ENCODE measurements around the gene RBP2. TPM values are rescaled to one million over a fixed set of nuclear protein-coding genes. Genes with fewer than 3 reads are reported as not detected.

The RBP2 gene
- total RNA-seq, 2 experiments from 2014 or later: not detected

GRCh38 chr3:139514741-139515140, 38.4 kb upstream of the RBP2 start:
- H3K36me3 Mint-ChIP-seq: no peaks in the 10 kb centered on the region
- no peaks in the 10 kb centered on the region for H3K27me3 Mint-ChIP-seq
- DNase-seq: no peak
- H3K4me1 Mint-ChIP-seq (ENCODE audit: low read depth): no peaks in the 10 kb centered on the region
- H3K4me3 Mint-ChIP-seq: no peak overlapping the region
- CTCF ChIA-PET: no interaction called here
- no peaks in the 10 kb centered on the region for H3K9me3 Mint-ChIP-seq
- H3K27ac Mint-ChIP-seq: no peak overlapping the region
- POLR2A ChIA-PET: no interaction called here
- intact Hi-C loops (cut with micrococcal nuclease): no loop called here

GRCh38 chr3:139509631-139510030, 33.3 kb upstream of the RBP2 start:
- Mint-ChIP-seq H3K4me1 (ENCODE audit: low read depth) (no peaks in the 10 kb centered on the region), H3K36me3 (no peaks in the 10 kb centered on the region), H3K27me3 (no peaks in the 10 kb centered on the region), H3K27ac (no peak overlapping the region), H3K4me3 (no peak overlapping the region), H3K9me3 (no peaks in the 10 kb centered on the region)
- intact Hi-C loops (cut with micrococcal nuclease): no loop called here
- ChIA-PET POLR2A (no interaction called here), CTCF (no interaction called here)
- no peak for DNase-seq

GRCh38 chr3:139506766-139507165, 30.4 kb upstream of the RBP2 start:
- Mint-ChIP-seq H3K9me3 (no peaks in the 10 kb centered on the region), H3K36me3 (no peaks in the 10 kb centered on the region), H3K4me3 (no peak overlapping the region), H3K4me1 (ENCODE audit: low read depth) (no peaks in the 10 kb centered on the region), H3K27me3 (no peaks in the 10 kb centered on the region), H3K27ac (no peak overlapping the region)
- POLR2A ChIA-PET: no interaction called here
- CTCF ChIA-PET: no interaction called here
- intact Hi-C loops (cut with micrococcal nuclease): no loop called here
- DNase-seq: no peak

GRCh38 chr3:139505829-139506386, 29.6 kb upstream of the RBP2 start:
- Mint-ChIP-seq H3K36me3 (no peaks in the 10 kb centered on the region), H3K4me1 (ENCODE audit: low read depth) (no peaks in the 10 kb centered on the region)
- POLR2A ChIA-PET: no interaction called here

GRCh38 chr3:139499536-139499935, 23.2 kb upstream of the RBP2 start:
- H3K27ac Mint-ChIP-seq: no peak overlapping the region
- DNase-seq: no peak
- no peak overlapping the region for H3K4me3 Mint-ChIP-seq
- H3K9me3 Mint-ChIP-seq: peaks cover 17% of the 10 kb centered on the region
- no peaks in the 10 kb centered on the region for H3K4me1 Mint-ChIP-seq (ENCODE audit: low read depth)
- H3K27me3 Mint-ChIP-seq: no peaks in the 10 kb centered on the region
- ChIA-PET POLR2A (no interaction called here), CTCF (interaction anchor here (1.0 kb wide), 1 partner anchor 72 kb away, joined by 3 read pairs; no protein-coding TSS in a partner anchor)
- intact Hi-C loops (cut with micrococcal nuclease): no loop called here
- peaks cover 5% of the 10 kb centered on the region for H3K36me3 Mint-ChIP-seq

More at GRCh38 chr3:139505829-139506386, 29.6 kb upstream of the RBP2 start:
- CTCF ChIA-PET: interaction anchor here (0.7 kb wide), 1 partner anchor 109 kb away, joined by 3 read pairs; no protein-coding TSS in a partner anchor
- intact Hi-C loops (cut with micrococcal nuclease): no loop called here
- Mint-ChIP-seq H3K27ac (no peak overlapping the region), H3K9me3 (no peaks in the 10 kb centered on the region), H3K27me3 (no peaks in the 10 kb centered on the region), H3K4me3 (no peak overlapping the region)
- DNase-seq: no peak

GRCh38 chr3:139493826-139494385, 17.6 kb upstream of the RBP2 start:
- peaks cover 10% of the 10 kb centered on the region for H3K36me3 Mint-ChIP-seq
- H3K4me1 Mint-ChIP-seq (ENCODE audit: low read depth): no peaks in the 10 kb centered on the region
- intact Hi-C loops (cut with micrococcal nuclease): no loop called here
- no peak for DNase-seq
- no peaks in the 10 kb centered on the region for H3K27me3 Mint-ChIP-seq
- no peak overlapping the region for H3K4me3 Mint-ChIP-seq
- peaks cover 28% of the 10 kb centered on the region for H3K9me3 Mint-ChIP-seq
- ChIA-PET CTCF (no interaction called here), POLR2A (no interaction called here)
- H3K27ac Mint-ChIP-seq: no peak overlapping the region

GRCh38 chr3:139491966-139492365, 15.7 kb upstream of the RBP2 start:
- H3K4me3 Mint-ChIP-seq: no peak overlapping the region
- no peak overlapping the region for H3K27ac Mint-ChIP-seq
- H3K27me3 Mint-ChIP-seq: no peaks in the 10 kb centered on the region
- ChIA-PET POLR2A (no interaction called here), CTCF (no interaction called here)
- H3K9me3 Mint-ChIP-seq: peaks cover 33% of the 10 kb centered on the region
- intact Hi-C loops (cut with micrococcal nuclease): no loop called here
- peaks cover 13% of the 10 kb centered on the region for H3K36me3 Mint-ChIP-seq
- no peaks in the 10 kb centered on the region for H3K4me1 Mint-ChIP-seq (ENCODE audit: low read depth)
- no peak for DNase-seq

GRCh38 chr3:139491027-139491700, 14.8 kb upstream of the RBP2 start:
- intact Hi-C loops (cut with micrococcal nuclease): no loop called here
- H3K27me3 Mint-ChIP-seq: no peaks in the 10 kb centered on the region
- H3K4me1 Mint-ChIP-seq (ENCODE audit: low read depth): no peaks in the 10 kb centered on the region
- POLR2A ChIA-PET: no interaction called here
- H3K36me3 Mint-ChIP-seq: peaks cover 11% of the 10 kb centered on the region
- H3K27ac Mint-ChIP-seq: no peak overlapping the region
- H3K4me3 Mint-ChIP-seq: no peak overlapping the region
- no peak for DNase-seq
- CTCF ChIA-PET: no interaction called here
- peaks cover 28% of the 10 kb centered on the region for H3K9me3 Mint-ChIP-seq

- DNase-seq: no peak
- CTCF ChIA-PET: no interaction called here
- no peaks in the 10 kb centered on the region for H3K36me3 Mint-ChIP-seq
- no peak overlapping the region for H3K27ac Mint-ChIP-seq
- no peak overlapping the region for H3K4me3 Mint-ChIP-seq
- intact Hi-C loops (cut with micrococcal nuclease): loop anchor here (5.0 kb wide), 1 partner anchor 435 kb away; no protein-coding TSS in a partner anchor
- H3K4me1 Mint-ChIP-seq (ENCODE audit: low read depth): no peaks in the 10 kb centered on the region
- H3K9me3 Mint-ChIP-seq: no peaks in the 10 kb centered on the region
- no peaks in the 10 kb centered on the region for H3K27me3 Mint-ChIP-seq
- POLR2A ChIA-PET: no interaction called here
Measured at GRCh38 chr3:139482206-139482605, 5.9 kb upstream of the RBP2 start.

GRCh38 chr3:139481116-139481515, 4.8 kb upstream of the RBP2 start:
- Mint-ChIP-seq H3K9me3 (no peaks in the 10 kb centered on the region), H3K4me1 (ENCODE audit: low read depth) (no peaks in the 10 kb centered on the region), H3K36me3 (no peaks in the 10 kb centered on the region), H3K27ac (no peak overlapping the region), H3K27me3 (no peaks in the 10 kb centered on the region), H3K4me3 (no peak overlapping the region)
- CTCF ChIA-PET: no interaction called here
- no peak for DNase-seq
- intact Hi-C loops (cut with micrococcal nuclease): loop anchor here (5.0 kb wide), 1 partner anchor 436 kb away; no protein-coding TSS in a partner anchor
- POLR2A ChIA-PET: no interaction called here

DNA sequence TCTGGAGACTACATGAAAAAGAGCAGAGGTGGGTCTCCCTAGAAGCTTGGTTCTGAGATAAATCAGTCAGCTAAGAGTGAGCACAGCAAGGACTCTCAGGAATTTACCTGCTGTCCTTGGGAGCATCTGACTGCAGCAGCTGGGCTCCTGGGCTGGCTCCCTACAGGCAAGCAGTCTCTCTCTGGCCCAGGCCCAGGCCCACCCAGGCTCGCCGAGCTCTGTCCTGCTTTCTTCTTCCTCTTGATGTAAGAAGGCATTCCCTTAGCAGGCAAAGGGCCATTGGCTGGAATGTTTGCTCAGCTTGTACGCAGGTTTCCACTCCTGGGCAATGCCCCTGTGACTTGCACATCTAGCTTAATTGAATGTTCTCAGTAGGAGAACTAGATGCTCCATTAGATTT, 4.3 kb upstream of the RBP2 start:
- Mint-ChIP-seq H3K27ac (no peak overlapping the region), H3K4me3 (no peak overlapping the region), H3K4me1 (ENCODE audit: low read depth) (no peaks in the 10 kb centered on the region), H3K27me3 (no peaks in the 10 kb centered on the region), H3K36me3 (no peaks in the 10 kb centered on the region), H3K9me3 (no peaks in the 10 kb centered on the region)
- intact Hi-C loops (cut with micrococcal nuclease): loop anchor here (5.0 kb wide), 1 partner anchor 437 kb away; no protein-coding TSS in a partner anchor
- no peak for DNase-seq
- POLR2A ChIA-PET: no interaction called here
- CTCF ChIA-PET: no interaction called here

GRCh38 chr3:139477710-139478640, 1.7 kb upstream of the RBP2 start:
- Mint-ChIP-seq H3K36me3 (no peaks in the 10 kb centered on the region), H3K4me1 (ENCODE audit: low read depth) (no peaks in the 10 kb centered on the region), H3K4me3 (no peak overlapping the region), H3K9me3 (no peaks in the 10 kb centered on the region), H3K27me3 (no peaks in the 10 kb centered on the region), H3K27ac (no peak overlapping the region)
- DNase-seq: no peak
- CTCF ChIA-PET: no interaction called here
- intact Hi-C loops (cut with micrococcal nuclease): no loop called here
- POLR2A ChIA-PET: interaction anchor here (0.6 kb wide), 1 partner anchor 788 kb away, joined by 6 read pairs; no protein-coding TSS in a partner anchor
